Activated CD4-positive, alpha-beta T cell treated with anti-CD3 and anti-CD28 coated beads, Interleukin-2, amount 50 U/mL, for 16 hours (primary cell): ENCODE results near the gene FALEC.

Source experiments
- DNase-seq: peaks from one replicate; pipeline ENCODE4 v3.0.0-alpha.2; 2020

The FALEC gene

GRCh38 chr1:150515328-150516049, at the start of gene FALEC:
TSS of gene FALEC (plus strand) at chr1:150515752.
- peak; percentile 96 for DNase-seq

- DNase-seq: no peak
These were observed 48.6 kb upstream of the FALEC start for GRCh38 chr1:150466964-150467363.

GRCh38 chr1:150469291-150469690, 46.3 kb upstream of the FALEC start:
- DNase-seq: no peak

- DNase-seq: no peak
These were observed 42.9 kb upstream of the FALEC start for GRCh38 chr1:150472601-150473200.

GRCh38 chr1:150473659-150474058, 41.9 kb upstream of the FALEC start:
- DNase-seq: no peak

- DNase-seq: no peak
These were observed 40.7 kb upstream of the FALEC start for GRCh38 chr1:150474869-150475268.

- DNase-seq: no peak
These were observed 38.8 kb upstream of the FALEC start for GRCh38 chr1:150476754-150477153.

GRCh38 chr1:150477320-150477719, 38.2 kb upstream of the FALEC start:
- DNase-seq: no peak

GRCh38 chr1:150477733-150478132, 37.8 kb upstream of the FALEC start:
- DNase-seq: no peak

GRCh38 chr1:150479370-150479769, 36.2 kb upstream of the FALEC start:
- no peak for DNase-seq

- DNase-seq: no peak
These were observed 35.6 kb upstream of the FALEC start for GRCh38 chr1:150479927-150480352.

- DNase-seq: no peak
These were observed 31.1 kb upstream of the FALEC start for GRCh38 chr1:150484431-150484830.

- no peak for DNase-seq
These were observed 30.7 kb upstream of the FALEC start for GRCh38 chr1:150484861-150485260.

- peak; percentile 99 for DNase-seq
These were observed 28.4 kb upstream of the FALEC start, which contains the start of gene TARS2 for GRCh38 chr1:150486966-150487762. TSS of gene TARS2 (plus strand) at chr1:150487419. CDS start at chr1:150487451, 32 bp downstream.

- no peak for DNase-seq
These were observed 27.8 kb upstream of the FALEC start for GRCh38 chr1:150487763-150488115.

- DNase-seq: no peak
These were observed 22.4 kb upstream of the FALEC start for GRCh38 chr1:150493175-150493574.

- no peak for DNase-seq
These were observed 17.2 kb upstream of the FALEC start for GRCh38 chr1:150498342-150498741.

GRCh38 chr1:150505431-150505830, 10.1 kb upstream of the FALEC start:
- DNase-seq: no peak

GRCh38 chr1:150507912-150508864, 7.4 kb upstream of the FALEC start, which contains the start of gene ECM1:
TSS of gene ECM1 (plus strand) at chr1:150508109. CDS start at chr1:150508210, 101 bp downstream.
- DNase-seq: no peak

- DNase-seq: no peak
These were observed 6.6 kb upstream of the FALEC start for GRCh38 chr1:150508982-150509381.

- DNase-seq: no peak
These were observed 4.0 kb upstream of the FALEC start for GRCh38 chr1:150511551-150511950.

GRCh38 chr1:150511985-150512660, 3.4 kb upstream of the FALEC start:
- DNase-seq: no peak
